Embryonic facial prominence (tissue), 1 donor: ENCODE measurements around the gene SPINT2.

Experiments
- DNase-seq: peaks from one replicate; pipeline ENCODE4 v3.0.0-alpha.2; 2016; ENCODE audit errors: extremely low spot score

SPINT2 gene

GRCh38 chr19:38267761-38268483, 3.5 kb downstream of the SPINT2 start:
- DNase-seq = no peak

GRCh38 chr19:38268539-38268938, 4.2 kb downstream of the SPINT2 start:
- no peak for DNase-seq

- DNase-seq = no peak
Measured at GRCh38 chr19:38270587-38271167, 6.3 kb downstream of the SPINT2 start.

GRCh38 chr19:38273499-38273898, 9.1 kb downstream of the SPINT2 start:
- no peak for DNase-seq

GRCh38 chr19:38274739-38275138, 10.4 kb downstream of the SPINT2 start:
- DNase-seq = no peak

GRCh38 chr19:38276942-38277517, 12.7 kb downstream of the SPINT2 start:
- DNase-seq = no peak

GRCh38 chr19:38277549-38277948, 13.2 kb downstream of the SPINT2 start:
- DNase-seq = no peak

- DNase-seq = no peak
Measured at GRCh38 chr19:38277969-38278680, 13.8 kb downstream of the SPINT2 start.

- no peak for DNase-seq
Measured at GRCh38 chr19:38278751-38279150, 14.4 kb downstream of the SPINT2 start.

- no peak for DNase-seq
Measured at GRCh38 chr19:38280030-38280921, 15.9 kb downstream of the SPINT2 start.

- no peak for DNase-seq
Measured at GRCh38 chr19:38281811-38282566, 17.6 kb downstream of the SPINT2 start.

GRCh38 chr19:38283271-38283670, 18.9 kb downstream of the SPINT2 start:
- DNase-seq = no peak

GRCh38 chr19:38284422-38284821, 20.0 kb downstream of the SPINT2 start:
- no peak for DNase-seq

- DNase-seq = no peak
Measured at GRCh38 chr19:38285567-38285966, 21.2 kb downstream of the SPINT2 start.

- no peak for DNase-seq
Measured at GRCh38 chr19:38287604-38288003, 23.2 kb downstream of the SPINT2 start.

- no peak for DNase-seq
Measured at GRCh38 chr19:38288123-38288855, 23.9 kb downstream of the SPINT2 start.

GRCh38 chr19:38289955-38290354, 25.6 kb downstream of the SPINT2 start:
- no peak for DNase-seq

- DNase-seq = no peak
Measured at GRCh38 chr19:38290631-38291147, 26.3 kb downstream of the SPINT2 start.

GRCh38 chr19:38291855-38292254, 27.5 kb downstream of the SPINT2 start:
- DNase-seq = no peak

- no peak for DNase-seq
Measured at GRCh38 chr19:38293281-38293680, 28.9 kb downstream of the SPINT2 start.
